ENCODE data around the gene FTMT.

The FTMT gene

GRCh38 chr5:121834021-121834420 is 17.7 kb upstream of the FTMT start:
- no peak for DNase-seq (ENCODE audit: extremely low read depth, insufficient read length)
- Histone ChIP-seq H3K36me3 (ENCODE audit: control insufficient read depth, insufficient read depth, low read length) (no peaks in the 10 kb centered on the region), H3K27me3 (replicated peaks; ENCODE audit: control insufficient read depth, insufficient read depth, low read length) (no peaks in the 10 kb centered on the region), H3K4me3 (replicated peaks; ENCODE audit: low read depth, low read length) (no peak overlapping the region)
- TF ChIP-seq CTCF (IDR thresholded peaks at IDR 0.05; ENCODE audit: insufficient read depth, low read length, poor library complexity, severe bottlenecking) = no peak

- no peak for DNase-seq (ENCODE audit: extremely low read depth, insufficient read length)
- TF ChIP-seq CTCF (IDR thresholded peaks at IDR 0.05; ENCODE audit: insufficient read depth, low read length, poor library complexity, severe bottlenecking) = no peak
- Histone ChIP-seq H3K27me3 (replicated peaks; ENCODE audit: control insufficient read depth, insufficient read depth, low read length) (no peaks in the 10 kb centered on the region), H3K4me3 (replicated peaks; ENCODE audit: low read depth, low read length) (no peak overlapping the region), H3K36me3 (ENCODE audit: control insufficient read depth, insufficient read depth, low read length) (no peaks in the 10 kb centered on the region)
Measured at GRCh38 chr5:121841892-121842291, 9.8 kb upstream of the FTMT start.

GRCh38 chr5:121850272-121850671 is 1.4 kb upstream of the FTMT start:
- no peaks in the 10 kb centered on the region for H3K36me3 ChIP-seq (ENCODE audit: control insufficient read depth, insufficient read depth, low read length)
- no peaks in the 10 kb centered on the region for H3K27me3 ChIP-seq (replicated peaks; ENCODE audit: control insufficient read depth, insufficient read depth, low read length)
- TF ChIP-seq CTCF (IDR thresholded peaks at IDR 0.05; ENCODE audit: insufficient read depth, low read length, poor library complexity, severe bottlenecking) = no peak
- H3K4me3 ChIP-seq (replicated peaks; ENCODE audit: low read depth, low read length) = no peak overlapping the region
- DNase-seq (ENCODE audit: extremely low read depth, insufficient read length) = no peak

- no peak for DNase-seq (ENCODE audit: extremely low read depth, insufficient read length)
- no peak for TF ChIP-seq CTCF (IDR thresholded peaks at IDR 0.05; ENCODE audit: insufficient read depth, low read length, poor library complexity, severe bottlenecking)
- Histone ChIP-seq H3K27me3 (replicated peaks; ENCODE audit: control insufficient read depth, insufficient read depth, low read length) (no peaks in the 10 kb centered on the region), H3K36me3 (ENCODE audit: control insufficient read depth, insufficient read depth, low read length) (no peaks in the 10 kb centered on the region), H3K4me3 (replicated peaks; ENCODE audit: low read depth, low read length) (no peak overlapping the region)
Measured at GRCh38 chr5:121853850-121854249, 2.2 kb downstream of the FTMT start.

- H3K27me3 ChIP-seq (replicated peaks; ENCODE audit: control insufficient read depth, insufficient read depth, low read length) = no peaks in the 10 kb centered on the region
- H3K4me3 ChIP-seq (replicated peaks; ENCODE audit: low read depth, low read length) = no peak overlapping the region
- no peaks in the 10 kb centered on the region for H3K36me3 ChIP-seq (ENCODE audit: control insufficient read depth, insufficient read depth, low read length)
- no peak for TF ChIP-seq CTCF (IDR thresholded peaks at IDR 0.05; ENCODE audit: insufficient read depth, low read length, poor library complexity, severe bottlenecking)
- no peak for DNase-seq (ENCODE audit: extremely low read depth, insufficient read length)
Measured at GRCh38 chr5:121862801-121863200, 11.1 kb downstream of the FTMT start.

- Histone ChIP-seq H3K4me3 (replicated peaks; ENCODE audit: low read depth, low read length) (no peak overlapping the region), H3K27me3 (replicated peaks; ENCODE audit: control insufficient read depth, insufficient read depth, low read length) (no peaks in the 10 kb centered on the region), H3K36me3 (ENCODE audit: control insufficient read depth, insufficient read depth, low read length) (no peaks in the 10 kb centered on the region)
- TF ChIP-seq CTCF (IDR thresholded peaks at IDR 0.05; ENCODE audit: insufficient read depth, low read length, poor library complexity, severe bottlenecking) = no peak
- no peak for DNase-seq (ENCODE audit: extremely low read depth, insufficient read length)
Measured at GRCh38 chr5:121863753-121864285, 12.1 kb downstream of the FTMT start.
